HG03045 (cell line): ENCODE measurements around the gene EIF3L.

Experiments
- ATAC-seq: cut with Tn5 transposase; IDR thresholded peaks from one replicate; pipeline ENCODE4 v1.9.1; 2021; ENCODE audit warnings: mild to moderate bottlenecking, moderate library complexity; ENCODE audit not compliant: unreplicated experiment

EIF3L gene

DNA sequence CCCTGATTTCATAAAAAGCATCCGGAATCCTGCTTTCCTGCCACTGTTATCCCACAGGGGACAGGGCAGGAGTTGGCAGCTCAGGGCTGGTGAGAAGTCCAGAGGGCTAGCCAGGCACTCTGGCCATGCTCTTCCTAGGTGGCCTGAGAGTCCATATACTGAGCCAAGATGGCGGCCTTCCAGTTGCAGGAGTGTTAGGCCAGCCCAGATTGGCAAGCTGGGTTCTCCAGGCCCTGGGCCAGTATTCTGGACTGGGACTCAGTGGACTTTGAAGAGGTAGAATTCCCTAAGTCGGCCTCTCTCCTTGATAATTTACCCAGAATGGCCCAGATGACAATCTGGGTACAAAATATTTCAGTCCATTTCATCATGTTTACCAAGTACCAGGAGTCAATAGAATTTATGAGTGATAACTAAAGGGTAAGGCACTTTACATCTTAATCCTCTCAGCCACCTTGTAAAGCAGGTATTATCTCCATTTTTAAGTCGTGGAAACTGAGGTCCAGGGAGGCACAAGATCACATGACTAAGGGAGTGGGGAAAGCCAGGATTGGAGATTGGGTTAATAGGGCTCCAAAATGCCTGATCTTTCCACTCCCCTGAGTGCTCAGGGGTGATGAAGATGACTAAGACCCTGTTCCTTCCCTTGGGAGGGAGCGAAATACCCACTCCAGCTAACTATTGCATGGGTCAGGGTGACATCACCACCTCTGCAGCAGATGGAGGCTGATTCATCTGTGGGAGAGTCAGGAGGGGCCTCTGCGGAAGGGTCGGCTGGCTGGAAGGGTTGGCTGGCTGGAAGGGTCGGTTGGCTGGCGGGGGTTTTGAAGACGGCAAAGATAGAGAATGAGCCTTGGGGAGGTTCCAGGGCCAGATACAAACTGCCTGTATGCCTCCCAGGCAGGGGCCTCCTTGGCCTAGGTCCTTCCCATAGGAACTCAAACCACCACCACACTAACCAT lies 55.6 kb downstream of the EIF3L start:
- ATAC-seq, result no peak

DNA sequence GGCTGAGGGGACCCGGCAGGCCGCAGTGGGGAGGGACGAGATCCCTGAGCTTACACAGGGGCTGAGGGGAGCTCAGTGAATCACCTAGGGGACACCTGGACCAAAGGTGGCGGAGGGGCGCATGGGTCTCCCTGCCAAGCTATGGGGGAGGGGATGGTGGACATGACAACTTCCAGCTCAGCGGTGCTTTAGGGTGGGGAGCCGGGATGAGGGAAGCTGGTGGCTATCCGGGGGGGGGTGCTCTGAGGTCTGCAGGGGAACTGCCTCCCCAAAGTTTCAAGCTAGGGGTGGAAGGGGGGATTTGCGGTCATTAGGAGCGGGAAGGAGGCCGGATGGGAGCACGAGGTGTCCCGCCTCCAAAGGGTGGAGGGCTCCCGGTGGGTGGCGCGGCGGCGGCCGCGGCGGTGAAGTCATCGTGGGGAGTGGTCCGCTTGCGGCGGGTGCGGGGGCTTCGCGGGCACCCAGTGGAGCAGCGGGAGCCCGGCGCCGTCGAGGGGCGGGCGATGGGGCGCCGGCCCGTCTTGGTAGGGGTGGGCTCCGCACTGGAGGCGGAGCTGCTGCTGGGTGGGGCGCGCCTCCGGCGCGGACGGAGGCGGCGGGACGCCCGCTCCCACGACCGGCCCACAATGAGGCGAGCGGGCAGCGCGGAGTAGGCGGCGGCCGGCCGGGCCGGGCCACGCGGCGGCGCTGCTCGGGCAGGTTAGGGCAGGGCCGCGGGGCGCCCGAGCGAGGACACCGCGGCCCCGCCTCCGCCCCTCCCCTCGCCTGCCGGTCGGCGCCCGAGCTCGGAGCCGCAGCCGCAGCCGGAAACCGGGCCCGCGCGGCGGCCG lies 56.5 kb downstream of the EIF3L start, which contains the start of gene MICALL1:
MICALL1 (plus strand) TSS at position 764 of the 830 bp plus-strand sequence. CDS start 126 bp downstream, outside the sequence.
- ATAC-seq, result peak; percentile 74

DNA sequence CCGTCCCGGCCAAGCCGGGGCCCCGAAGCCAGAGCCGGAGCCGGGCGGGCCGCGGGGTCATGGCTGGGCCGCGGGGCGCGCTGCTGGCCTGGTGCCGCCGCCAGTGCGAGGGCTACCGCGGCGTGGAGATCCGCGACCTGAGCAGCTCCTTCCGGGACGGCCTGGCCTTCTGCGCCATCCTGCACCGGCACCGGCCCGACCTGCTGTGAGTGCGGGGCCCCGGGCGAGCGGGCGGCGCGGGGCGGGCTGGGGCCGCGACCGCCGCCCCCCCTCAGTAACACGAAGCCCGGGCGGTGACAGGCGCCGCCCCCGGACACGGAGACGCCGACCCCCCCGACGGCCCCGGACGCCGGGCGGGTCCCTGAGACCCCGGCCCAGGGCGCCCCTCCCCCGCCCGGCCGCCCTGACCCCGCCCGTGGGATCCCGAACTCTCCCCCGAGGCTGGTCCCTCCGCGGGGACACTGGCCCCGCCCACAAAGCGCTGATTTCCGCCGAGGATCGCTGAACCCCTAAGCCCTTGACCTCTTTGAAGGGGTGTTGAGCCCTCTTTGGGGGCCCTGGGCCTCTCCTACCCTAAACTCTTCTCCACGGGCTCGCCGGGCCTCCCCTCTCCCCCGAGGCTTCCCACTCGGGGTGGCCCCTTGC lies 57.3 kb downstream of the EIF3L start:
- ATAC-seq, result peak; percentile 39

DNA sequence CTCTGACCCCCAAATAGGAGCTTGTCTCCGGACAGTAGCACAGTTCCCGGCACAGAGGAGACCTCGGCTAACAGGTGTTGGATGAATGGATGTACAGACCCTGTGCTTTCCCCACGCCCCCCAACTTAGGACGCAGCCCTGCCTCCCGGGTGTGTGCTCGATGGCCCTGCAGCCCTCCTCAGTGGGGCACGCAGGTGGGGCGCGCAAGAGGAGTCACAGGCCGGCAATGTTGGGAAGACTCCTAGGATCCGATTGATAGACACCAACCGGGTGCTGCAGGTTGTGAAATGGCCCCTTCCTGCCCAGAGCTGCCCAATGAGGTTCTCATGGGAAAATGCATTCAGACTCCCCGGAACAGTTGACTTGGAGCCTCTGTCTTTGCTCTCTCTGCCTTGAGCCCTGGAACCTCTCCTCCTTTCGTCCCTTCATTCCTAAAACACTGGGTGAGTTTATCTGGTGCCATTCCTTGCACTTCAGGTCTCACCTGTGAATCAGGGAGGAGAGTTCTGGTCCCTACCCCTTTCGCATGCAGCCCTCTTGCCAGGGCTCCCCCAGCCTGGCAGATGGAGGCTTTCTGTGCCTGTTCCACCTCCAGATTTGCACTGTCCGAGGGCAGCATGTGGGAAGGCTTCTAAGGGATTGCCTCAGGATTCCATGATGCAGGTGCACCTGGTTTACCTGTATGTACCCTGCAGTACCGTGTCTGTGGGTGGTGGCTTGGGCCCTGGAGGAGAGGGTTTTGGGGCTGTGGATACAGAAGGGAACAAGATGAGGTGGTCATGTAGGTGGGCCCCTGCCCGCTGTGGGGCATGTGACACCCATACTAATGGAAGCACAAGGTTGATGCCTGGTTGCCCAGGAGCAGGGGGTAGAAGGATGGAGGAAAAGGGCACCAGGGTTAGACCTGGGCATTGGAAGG lies 58.1 kb downstream of the EIF3L start:
- ATAC-seq, result no peak

DNA sequence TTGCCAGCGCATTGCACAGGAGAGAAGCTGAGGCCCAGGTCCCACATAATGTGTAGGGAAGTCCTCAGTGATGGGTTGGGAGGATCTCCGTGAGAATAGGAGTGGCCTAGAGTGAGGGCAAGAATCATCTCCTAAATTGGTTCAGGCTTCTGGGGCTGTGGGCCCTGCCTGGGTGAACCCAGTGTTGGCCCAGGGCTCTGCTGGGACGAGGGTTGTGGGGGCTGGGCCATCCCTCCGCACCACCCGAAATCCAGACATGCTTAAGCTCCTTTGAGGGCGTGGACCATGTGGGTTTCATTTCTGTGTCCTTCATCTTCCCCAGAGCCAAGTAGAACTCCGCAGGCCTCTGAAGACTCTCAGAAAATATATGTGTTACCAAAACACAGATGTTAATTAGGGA lies 60.5 kb downstream of the EIF3L start:
- ATAC-seq, result no peak

DNA sequence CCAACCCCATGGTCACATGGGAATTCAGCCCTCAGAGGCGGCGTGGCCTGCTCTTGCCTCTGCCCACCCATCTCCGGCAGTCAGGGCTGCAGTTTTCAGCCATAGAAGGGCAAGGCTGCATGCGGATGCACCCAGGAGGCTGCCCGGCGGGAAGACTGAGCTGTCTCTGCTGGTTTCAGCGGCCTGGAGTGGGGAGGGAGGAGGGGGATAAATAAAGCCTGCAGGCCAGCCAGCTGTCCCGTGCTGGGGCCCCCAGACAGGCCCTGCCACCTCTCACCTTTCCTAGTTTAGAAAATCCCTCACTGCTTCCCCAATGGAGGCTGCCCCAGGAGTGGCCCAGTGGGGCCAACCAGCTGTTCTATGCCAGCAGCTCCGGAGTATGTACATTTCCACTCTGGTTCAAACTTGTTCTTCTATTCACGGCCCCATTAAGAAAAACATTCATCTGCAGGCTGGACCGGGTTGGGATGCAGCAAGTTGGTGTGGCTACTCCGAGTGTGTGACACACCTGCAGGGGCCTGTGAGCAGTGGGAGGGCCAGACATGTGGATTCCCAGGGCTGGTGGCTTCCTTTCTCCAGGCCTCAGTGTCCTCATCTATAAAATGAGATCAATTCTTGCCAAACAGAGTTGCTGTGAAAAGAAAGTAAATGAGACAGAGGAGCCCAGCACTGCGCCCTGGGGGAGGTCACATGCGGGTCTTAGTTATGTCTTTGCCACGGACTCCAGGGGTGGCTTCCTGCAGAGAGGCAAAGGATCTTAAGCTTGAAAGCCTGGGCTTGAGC lies 61.9 kb downstream of the EIF3L start:
- ATAC-seq, result no peak

DNA sequence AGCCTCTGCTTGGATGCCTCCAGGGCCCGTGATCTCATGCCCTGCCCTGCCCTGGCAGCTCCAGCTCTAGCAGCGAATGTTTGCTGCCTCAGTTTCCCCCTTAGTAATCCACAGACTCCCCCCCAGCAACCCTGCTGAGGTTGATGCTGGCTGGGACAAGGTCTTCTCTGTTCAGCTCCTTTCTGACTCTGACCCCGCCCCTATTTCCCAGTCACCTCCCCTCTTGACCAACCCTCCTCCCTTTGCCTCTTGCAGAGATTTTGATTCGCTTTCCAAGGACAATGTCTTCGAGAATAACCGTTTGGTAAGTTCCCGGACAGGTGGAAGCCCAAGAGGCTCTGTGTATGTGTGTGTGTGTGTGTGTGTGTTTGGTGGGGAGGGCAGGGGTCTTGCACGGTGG lies 62.5 kb downstream of the EIF3L start:
- no peak for ATAC-seq

DNA sequence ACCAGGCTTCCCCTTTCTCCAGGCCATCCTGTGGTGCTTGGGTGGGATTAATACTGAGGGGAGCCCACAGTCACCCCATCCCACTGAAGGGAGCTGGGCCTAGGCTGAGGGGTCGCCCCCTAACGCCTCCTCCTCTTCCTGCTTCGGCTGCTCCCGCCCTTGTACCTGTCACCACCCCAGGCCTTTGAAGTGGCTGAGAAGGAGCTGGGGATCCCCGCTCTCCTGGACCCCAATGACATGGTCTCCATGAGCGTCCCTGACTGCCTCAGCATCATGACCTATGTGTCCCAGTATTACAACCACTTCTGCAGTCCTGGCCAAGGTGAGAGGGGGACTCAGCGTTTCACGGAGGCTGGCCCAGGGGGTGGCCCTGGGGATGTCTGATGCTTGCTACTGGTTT lies 63.0 kb downstream of the EIF3L start:
- ATAC-seq, result no peak

DNA sequence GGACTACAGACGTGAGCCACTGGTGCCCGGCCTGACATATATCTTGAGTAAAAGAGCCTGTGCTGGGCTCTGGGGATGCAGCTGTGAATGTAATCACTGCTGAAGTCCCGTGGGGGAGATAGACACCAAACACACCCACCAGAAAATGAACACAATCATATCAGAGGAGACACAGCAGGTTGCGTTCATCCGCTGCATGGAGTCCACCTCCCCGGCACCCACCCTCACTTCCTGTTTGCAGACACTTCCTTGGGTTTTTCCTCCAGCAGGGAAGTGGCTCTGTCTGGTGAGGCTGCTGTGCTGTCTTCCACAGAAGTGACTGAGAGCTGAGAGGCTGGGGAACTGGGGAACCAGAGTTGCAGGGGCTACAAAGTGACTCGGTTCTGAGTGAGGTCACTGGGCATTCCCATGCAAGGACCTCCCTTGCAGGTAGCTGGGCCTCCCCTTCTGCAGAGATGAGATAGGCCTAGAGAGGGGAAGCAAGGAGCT lies 64.1 kb downstream of the EIF3L start:
- ATAC-seq, result no peak

DNA sequence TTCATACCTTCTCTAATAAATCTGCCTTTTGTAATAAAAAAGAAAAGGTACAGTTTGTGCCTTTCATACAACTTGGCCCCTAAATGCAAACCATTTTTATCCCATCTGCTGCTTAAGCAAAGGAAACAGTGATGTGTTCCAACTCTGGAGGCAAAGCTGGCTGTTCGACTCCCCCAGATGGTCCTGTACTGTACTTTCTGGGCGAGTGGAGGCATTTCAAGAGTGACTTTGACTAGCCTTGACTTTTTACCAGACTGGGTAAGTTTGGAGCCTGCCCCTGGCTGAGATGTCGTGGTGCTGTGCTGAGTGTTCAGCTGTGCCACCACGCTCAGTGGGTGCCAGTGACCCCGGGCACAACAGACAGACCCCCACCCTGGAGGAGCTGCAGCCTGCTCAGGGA lies 67.1 kb downstream of the EIF3L start:
- ATAC-seq, result no peak

DNA sequence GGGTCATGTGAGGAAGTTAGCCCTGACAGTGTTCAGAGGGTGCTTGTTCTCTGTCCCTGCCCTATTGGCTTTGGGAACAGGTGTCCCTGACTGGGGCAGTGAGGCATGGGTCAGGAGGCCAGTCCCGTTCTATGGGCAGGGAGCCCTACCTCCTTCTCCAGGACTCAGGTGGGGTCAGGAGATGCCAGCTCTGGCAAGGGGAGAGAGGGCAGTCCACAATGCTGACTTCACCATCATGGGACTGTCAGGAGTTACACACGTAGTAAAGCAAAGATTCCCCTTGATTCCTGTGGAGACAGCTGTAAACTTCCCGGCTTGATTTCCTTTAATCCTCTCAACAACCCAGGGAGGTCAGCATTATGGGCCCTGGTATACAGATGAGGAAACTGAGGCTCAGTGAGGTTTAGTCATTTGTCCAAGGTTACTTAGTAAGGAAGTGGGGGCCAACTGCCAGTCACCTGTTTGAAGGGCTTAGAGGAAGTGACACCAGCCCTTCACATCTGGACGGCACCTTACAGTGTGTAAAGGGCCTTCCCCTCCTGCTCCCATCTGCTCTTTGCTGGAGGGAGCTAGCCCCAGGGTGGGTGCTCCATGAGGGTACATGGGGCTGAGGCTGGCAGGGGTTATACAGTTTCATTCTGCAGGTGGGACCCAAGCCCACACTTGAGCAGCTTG lies 68.8 kb downstream of the EIF3L start:
- no peak for ATAC-seq

DNA sequence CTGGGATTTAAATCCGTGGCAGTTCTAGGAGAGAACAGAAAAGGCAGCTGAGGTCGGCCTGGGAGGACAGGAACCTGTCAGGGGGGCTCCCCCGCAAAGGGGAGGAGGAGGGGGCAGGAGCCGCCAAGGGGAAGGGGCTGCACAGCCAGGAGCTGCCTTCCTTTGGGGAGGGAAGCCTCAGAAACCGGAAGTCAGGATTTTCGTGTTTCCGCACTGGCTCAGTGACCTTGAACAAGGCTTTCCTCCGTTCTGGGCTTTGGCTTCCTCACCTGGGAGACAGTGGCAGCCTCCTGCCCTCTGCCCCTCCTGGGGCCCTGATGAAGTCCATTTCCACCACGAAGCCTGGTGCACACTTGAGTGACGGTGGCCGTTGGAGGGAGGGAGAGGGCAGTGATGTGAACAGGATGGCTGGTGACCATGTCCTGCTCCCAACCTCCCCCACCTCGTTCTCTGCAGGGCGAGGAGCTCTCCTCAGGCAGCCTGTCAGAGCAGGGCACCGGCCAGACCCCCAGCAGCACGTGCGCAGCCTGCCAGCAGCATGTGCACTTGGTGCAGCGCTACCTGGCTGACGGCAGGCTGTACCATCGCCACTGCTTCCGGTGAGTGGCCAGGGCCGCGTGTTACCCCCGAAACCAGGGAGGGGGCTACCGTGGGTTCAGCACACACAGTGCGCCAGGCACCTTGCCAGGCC lies 69.5 kb downstream of the EIF3L start:
- no peak for ATAC-seq

DNA sequence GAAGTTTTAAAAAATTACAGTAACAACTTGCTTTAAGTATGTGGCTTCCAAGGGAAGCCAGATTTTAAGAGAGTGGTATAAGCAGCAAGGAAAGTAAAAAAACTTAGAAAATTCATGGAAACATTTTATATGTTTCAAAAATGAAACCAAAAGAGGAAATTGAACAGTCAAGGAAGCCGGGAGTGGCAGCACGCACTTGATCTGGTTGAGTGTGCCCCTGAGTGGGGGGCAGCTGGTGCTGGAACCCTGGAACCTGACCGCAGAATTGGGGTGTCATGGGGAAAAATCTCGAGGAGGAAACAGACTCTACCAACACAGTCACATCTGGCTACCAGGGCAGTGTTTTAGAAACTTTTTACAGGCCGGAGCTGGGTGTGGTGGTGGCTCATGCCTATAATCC lies 70.9 kb downstream of the EIF3L start:
- no peak for ATAC-seq

DNA sequence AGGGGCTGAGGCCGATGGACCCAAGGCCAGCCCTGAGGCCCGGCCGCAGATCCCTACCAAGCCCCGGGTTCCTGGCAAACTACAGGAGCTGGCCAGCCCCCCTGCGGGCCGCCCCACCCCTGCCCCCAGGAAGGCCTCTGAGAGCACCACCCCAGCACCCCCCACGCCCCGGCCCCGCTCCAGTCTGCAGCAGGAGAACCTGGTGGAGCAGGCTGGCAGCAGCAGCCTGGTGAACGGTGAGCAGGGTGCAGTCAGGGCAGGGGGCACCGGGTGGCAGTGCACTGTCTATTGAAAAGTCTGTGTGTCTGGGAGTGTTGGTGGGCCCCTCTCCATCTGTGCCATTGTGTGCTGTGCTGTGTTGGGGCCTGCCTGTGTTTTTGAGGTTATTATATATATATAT lies 73.0 kb downstream of the EIF3L start:
- ATAC-seq, result no peak

DNA sequence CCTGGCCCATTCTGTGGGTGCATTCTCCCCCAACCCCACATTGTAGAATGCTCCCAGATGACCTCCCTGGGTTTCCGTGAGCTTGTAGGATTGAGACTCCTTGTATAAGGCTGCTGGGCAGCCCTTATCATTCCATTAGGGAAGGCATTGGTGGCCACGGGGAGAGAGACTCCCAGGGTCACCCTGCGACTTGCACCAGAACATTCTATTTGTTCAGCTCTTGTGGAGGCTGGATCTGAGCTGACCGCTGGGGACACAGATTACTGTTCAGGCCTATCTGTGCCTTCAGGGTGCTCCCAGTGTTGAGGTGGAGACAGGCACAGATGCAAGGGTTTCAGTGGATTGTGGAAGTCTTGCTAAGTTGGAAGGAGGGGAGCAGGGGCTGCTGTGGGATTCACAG lies 74.7 kb downstream of the EIF3L start:
- no peak for ATAC-seq

DNA sequence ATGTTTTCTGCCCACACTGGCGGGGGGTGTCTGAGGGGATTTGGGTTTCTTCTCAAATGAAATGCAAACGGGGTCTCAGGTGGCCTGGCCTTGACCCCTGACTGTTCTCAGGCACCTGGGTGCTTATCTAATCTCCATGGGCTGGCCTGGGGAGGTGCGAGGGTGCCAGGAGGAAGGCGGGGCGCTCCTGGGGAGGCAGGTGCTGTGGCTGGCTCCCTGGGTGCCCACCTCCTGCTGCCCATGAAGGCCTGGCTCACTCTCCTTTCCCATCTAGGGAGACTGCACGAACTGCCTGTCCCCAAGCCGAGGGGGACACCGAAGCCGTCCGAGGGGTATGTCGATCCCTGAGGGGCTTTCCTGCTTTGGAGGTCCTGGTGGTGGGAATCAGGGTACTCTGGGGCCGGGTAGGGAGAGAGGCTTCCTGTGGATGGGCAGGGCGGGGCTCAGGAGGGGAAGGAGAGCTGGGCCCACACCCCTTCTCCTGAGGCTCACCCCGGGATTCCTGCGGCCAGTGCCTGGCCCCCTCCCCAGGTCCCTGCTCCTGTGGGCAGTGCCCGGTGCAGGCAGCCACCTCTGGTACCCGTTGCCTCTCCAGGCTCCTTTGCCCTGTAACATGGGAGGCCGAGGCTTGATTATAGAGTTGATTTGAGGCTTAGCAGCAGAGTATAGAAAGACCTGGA lies 75.3 kb downstream of the EIF3L start:
- ATAC-seq, result no peak

DNA sequence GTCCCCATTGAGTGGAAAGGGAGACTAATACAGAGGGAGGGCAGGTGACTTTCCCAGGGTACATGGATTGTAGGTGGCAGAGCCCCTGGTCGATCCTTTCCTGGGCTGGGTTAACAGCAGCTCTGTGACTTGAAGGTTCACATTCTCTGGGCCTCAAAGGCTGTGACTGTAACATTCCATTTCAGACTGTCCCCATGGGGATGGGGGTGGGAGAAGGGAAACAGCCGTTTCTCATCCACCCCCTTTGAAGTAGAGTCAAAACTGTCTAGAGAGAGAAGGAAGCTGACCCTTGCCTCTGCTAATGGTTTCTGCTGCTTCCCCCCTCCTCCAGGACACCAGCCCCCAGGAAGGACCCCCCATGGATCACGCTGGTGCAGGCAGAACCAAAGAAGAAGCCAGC lies 76.1 kb downstream of the EIF3L start:
- no peak for ATAC-seq

DNA sequence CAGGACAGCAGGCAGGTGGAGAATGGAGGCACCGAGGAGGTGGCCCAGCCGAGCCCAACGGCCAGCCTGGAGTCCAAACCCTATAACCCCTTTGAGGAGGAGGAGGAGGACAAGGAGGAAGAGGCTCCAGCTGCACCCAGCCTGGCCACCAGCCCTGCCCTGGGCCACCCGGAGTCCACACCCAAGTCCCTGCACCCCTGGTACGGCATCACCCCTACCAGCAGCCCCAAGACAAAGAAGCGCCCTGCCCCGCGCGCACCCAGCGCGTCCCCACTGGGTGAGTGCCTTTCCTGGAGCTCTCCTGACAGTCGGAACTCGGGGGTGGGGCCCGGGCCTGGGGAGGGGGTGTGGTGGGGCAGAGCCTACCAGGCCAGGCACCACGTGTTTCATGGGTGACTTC lies 76.5 kb downstream of the EIF3L start:
- no peak for ATAC-seq
